HEK293 (cell line): ENCODE data around the gene PRELID3B.
A peak's percentile ranks its signal among the peaks of the same experiment; 100 is the strongest.

ENCODE experiments used
- CTCF ChIA-PET: fragments of 350-600 bp; formaldehyde crosslinking; extraction: SDS; loops from one replicate; lab custom pipeline; 2021; ENCODE audit warnings: antibody characterized with exemption; lab: Yijun Ruan, JAX
- POLR2A ChIA-PET: fragments of 300-600 bp; formaldehyde crosslinking; extraction: SDS; loops from one replicate; lab custom pipeline; 2020; ENCODE audit warnings: antibody characterized with exemption, inconsistent platforms; lab: Yijun Ruan, JAX
- H3K27ac ChIP-seq: fragments of 200-500 bp; sonication (Bioruptor generic); 2 replicates; pipeline ENCODE4 v1.5.1; 2014; ENCODE audit warnings: low read depth, low read length, control low read depth, inconsistent platforms; ENCODE audit errors: extremely low read depth
- H3K36me3 ChIP-seq, 2 experiments: fragments of 200-500 bp in 1 of 2; sonication (Bioruptor generic) in 1 of 2; 1 replicate in 1 of 2; 2 replicates in 1 of 2; pipeline ENCODE4 v1.5.1; 2014 to 2017; ENCODE audit warnings: inconsistent platforms in 2 of 2, low read length in 2 of 2; ENCODE audit not compliant: control insufficient read depth in 2 of 2, insufficient read depth in 1 of 2
- H3K4me1 ChIP-seq: fragments of 200-500 bp; sonication (Bioruptor generic); 2 replicates; pipeline ENCODE4 v1.5.1; 2014; ENCODE audit warnings: mild to moderate bottlenecking, low read length, inconsistent platforms; ENCODE audit not compliant: control insufficient read depth, insufficient read depth
- H3K4me3 ChIP-seq: 2 replicates; pipeline ENCODE4 v1.5.1; 2011; ENCODE audit warnings: low read depth, mild to moderate bottlenecking, control low read depth, low read length, moderate library complexity
- H3K9me3 ChIP-seq: fragments of 200-500 bp; sonication (Bioruptor generic); 2 replicates; pipeline ENCODE4 v1.5.1; 2014; ENCODE audit warnings: low read depth, low read length, inconsistent platforms; ENCODE audit not compliant: control insufficient read depth, insufficient read depth
- ATF2 ChIP-seq: fragments of 450-650 bp; formaldehyde crosslinking; IDR thresholded peaks from 2 replicates; pipeline ENCODE4 v1.5.1; 2016; ENCODE audit warnings: missing biosample characterization, missing genetic modification characterization, low read depth
- GLI4 ChIP-seq: fragments of 450-650 bp; formaldehyde crosslinking; IDR thresholded peaks from 2 replicates; pipeline ENCODE4 v1.5.1; 2016; ENCODE audit warnings: missing biosample characterization, missing genetic modification characterization
- GLIS1 ChIP-seq: fragments of 450-650 bp; formaldehyde crosslinking; IDR thresholded peaks from 2 replicates; pipeline ENCODE4 v1.5.1; 2016; ENCODE audit warnings: missing biosample characterization, missing genetic modification characterization
- HIC1 ChIP-seq: fragments of 450-650 bp; formaldehyde crosslinking; IDR thresholded peaks from 2 replicates; pipeline ENCODE4 v1.5.1; 2016; ENCODE audit warnings: missing biosample characterization, missing genetic modification characterization
- IKZF3 ChIP-seq: fragments of 450-650 bp; IDR thresholded peaks from 2 replicates; pipeline ENCODE4 v1.5.0; 2018; ENCODE audit warnings: missing biosample characterization, mild to moderate bottlenecking, missing genetic modification characterization, moderate library complexity
- KLF10 ChIP-seq: fragments of 450-650 bp; IDR thresholded peaks from 2 replicates; pipeline ENCODE4 v1.5.1; 2018; ENCODE audit warnings: missing biosample characterization, mild to moderate bottlenecking, missing genetic modification characterization
- PRDM1 ChIP-seq: fragments of 450-650 bp; formaldehyde crosslinking; IDR thresholded peaks from 2 replicates; pipeline ENCODE4; 2016; ENCODE audit warnings: missing biosample characterization, missing genetic modification characterization
- PRDM10 ChIP-seq: fragments of 450-650 bp; formaldehyde crosslinking; IDR thresholded peaks from 2 replicates; pipeline ENCODE4 v1.5.1; 2016; ENCODE audit warnings: missing biosample characterization, missing genetic modification characterization
- PRDM6 ChIP-seq: fragments of 450-650 bp; formaldehyde crosslinking; IDR thresholded peaks from 2 replicates; pipeline ENCODE4 v1.5.1; 2017; ENCODE audit warnings: missing biosample characterization, missing genetic modification characterization
- ZBTB21 ChIP-seq: fragments of 450-650 bp; formaldehyde crosslinking; IDR thresholded peaks from 2 replicates; pipeline ENCODE4 v1.5.1; 2017; ENCODE audit warnings: missing biosample characterization, missing genetic modification characterization
- ZNF280D ChIP-seq: fragments of 450-650 bp; formaldehyde crosslinking; IDR thresholded peaks from 2 replicates; pipeline ENCODE4 v1.5.1; 2016; ENCODE audit warnings: missing biosample characterization, missing genetic modification characterization
- ZNF529 ChIP-seq: fragments of 450-650 bp; formaldehyde crosslinking; IDR thresholded peaks from 2 replicates; pipeline ENCODE4 v1.5.1; 2017; ENCODE audit warnings: missing genetic modification characterization, missing biosample characterization; ENCODE audit not compliant: insufficient replicate concordance
- ZNF585B ChIP-seq: fragments of 450-650 bp; formaldehyde crosslinking; IDR thresholded peaks from 2 replicates; pipeline ENCODE4 v1.5.1; 2016; ENCODE audit warnings: missing biosample characterization, missing genetic modification characterization
- ZNF664 ChIP-seq: fragments of 450-650 bp; formaldehyde crosslinking; IDR thresholded peaks from 2 replicates; pipeline ENCODE4 v1.5.1; 2016; ENCODE audit warnings: missing biosample characterization, missing genetic modification characterization
- ZNF768 ChIP-seq: fragments of 450-650 bp; formaldehyde crosslinking; IDR thresholded peaks from 2 replicates; pipeline ENCODE4 v1.5.1; 2018; ENCODE audit warnings: missing biosample characterization, mild to moderate bottlenecking, missing genetic modification characterization
- TF ChIP-seq, protein P1 (sequence below): fragments of 450-650 bp; formaldehyde crosslinking; IDR thresholded peaks from 2 replicates; pipeline ENCODE4; 2016; ENCODE audit warnings: missing biosample characterization, missing genetic modification characterization
- TF ChIP-seq, protein P2 (sequence below): fragments of 450-650 bp; formaldehyde crosslinking; IDR thresholded peaks from 2 replicates; pipeline ENCODE4 v1.5.1; 2016; ENCODE audit warnings: missing biosample characterization, missing genetic modification characterization
- TF ChIP-seq, protein P3 (sequence below): fragments of 450-650 bp; formaldehyde crosslinking; IDR thresholded peaks from 2 replicates; pipeline ENCODE4 v1.5.1; 2016; ENCODE audit warnings: missing biosample characterization, missing genetic modification characterization

PRELID3B gene

GRCh38 chr20:59082981-59083380 is 40.4 kb upstream of the PRELID3B start (continued):
- TF ChIP-seq, protein P1, sequence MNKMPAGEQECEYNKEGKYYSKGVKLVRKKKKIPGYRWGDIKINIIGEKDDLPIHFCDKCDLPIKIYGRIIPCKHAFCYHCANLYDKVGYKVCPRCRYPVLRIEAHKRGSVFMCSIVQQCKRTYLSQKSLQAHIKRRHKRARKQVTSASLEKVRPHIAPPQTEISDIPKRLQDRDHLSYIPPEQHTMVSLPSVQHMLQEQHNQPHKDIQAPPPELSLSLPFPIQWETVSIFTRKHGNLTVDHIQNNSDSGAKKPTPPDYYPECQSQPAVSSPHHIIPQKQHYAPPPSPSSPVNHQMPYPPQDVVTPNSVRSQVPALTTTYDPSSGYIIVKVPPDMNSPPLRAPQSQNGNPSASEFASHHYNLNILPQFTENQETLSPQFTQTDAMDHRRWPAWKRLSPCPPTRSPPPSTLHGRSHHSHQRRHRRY, result no peak
- no peak for TF ChIP-seq GLIS1 (tag by site-specific recombination)
- no peak for TF ChIP-seq GLI4
- no peak for TF ChIP-seq PRDM1 (tag by site-specific recombination)
- TF ChIP-seq, protein P2, sequence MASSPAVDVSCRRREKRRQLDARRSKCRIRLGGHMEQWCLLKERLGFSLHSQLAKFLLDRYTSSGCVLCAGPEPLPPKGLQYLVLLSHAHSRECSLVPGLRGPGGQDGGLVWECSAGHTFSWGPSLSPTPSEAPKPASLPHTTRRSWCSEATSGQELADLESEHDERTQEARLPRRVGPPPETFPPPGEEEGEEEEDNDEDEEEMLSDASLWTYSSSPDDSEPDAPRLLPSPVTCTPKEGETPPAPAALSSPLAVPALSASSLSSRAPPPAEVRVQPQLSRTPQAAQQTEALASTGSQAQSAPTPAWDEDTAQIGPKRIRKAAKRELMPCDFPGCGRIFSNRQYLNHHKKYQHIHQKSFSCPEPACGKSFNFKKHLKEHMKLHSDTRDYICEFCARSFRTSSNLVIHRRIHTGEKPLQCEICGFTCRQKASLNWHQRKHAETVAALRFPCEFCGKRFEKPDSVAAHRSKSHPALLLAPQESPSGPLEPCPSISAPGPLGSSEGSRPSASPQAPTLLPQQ (tag by site-specific recombination), result no peak
- no peak for TF ChIP-seq ZNF529

DNA sequence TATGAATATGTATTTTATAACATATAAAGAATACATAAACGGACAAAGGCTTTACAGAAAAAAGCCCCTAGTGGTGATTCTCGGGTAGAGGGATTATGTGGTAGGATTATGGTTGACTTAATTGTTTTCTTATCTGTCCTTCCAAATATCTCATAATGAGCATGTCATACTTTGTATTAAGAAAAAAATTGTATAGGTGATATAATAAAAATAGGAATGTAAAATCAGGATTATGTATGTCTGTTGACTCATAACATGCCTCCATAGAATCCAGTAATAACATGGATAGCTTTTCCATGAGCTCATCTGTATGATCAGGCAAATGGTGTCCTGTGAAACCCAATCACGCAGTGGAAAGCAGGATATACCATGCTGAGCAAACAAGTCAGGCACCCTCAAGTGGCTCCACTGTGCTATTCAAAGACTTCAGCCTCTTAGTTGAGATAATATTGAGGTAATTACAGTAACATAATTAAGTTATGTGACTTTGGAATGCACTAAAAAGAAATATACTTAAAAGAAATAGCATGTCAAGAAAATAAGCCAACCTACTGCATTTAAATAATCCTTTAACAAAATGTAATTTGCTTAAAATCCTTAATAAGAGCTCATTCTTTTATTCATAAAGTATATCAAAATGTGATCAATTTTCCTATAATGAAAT is 39.6 kb upstream of the PRELID3B start:
- no peak overlapping the region for H3K4me3 ChIP-seq
- no peaks in the 10 kb centered on the region for H3K9me3 ChIP-seq
- no peaks in the 10 kb centered on the region for H3K36me3 ChIP-seq
- ChIA-PET POLR2A (interaction anchor here (1.0 to 2.4 kb wide), 3 partner anchors 18 to 50 kb away, joined by 4 to 7 read pairs (median 7); partner anchors contain the start of genes ATP5F1E and PRELID3B), CTCF (interaction anchor here (0.7 to 1.2 kb wide), 9 partner anchors 11 to 373 kb away, joined by 3 to 7 read pairs (median 3); no protein-coding TSS in a partner anchor)
- H3K4me1 ChIP-seq, result no peaks in the 10 kb centered on the region
- H3K27ac ChIP-seq, result no peak overlapping the region
- TF ChIP-seq PRDM10 (tag by site-specific recombination) (peak; percentile 44), IKZF3 (tag by site-specific recombination) (0 out of 2 replicates have a peak, but pooled peaks have one; percentile 27), KLF10 (tag by site-specific recombination) (0 out of 2 replicates have a peak, but pooled peaks have one; percentile 26), PRDM6 (peak; percentile 51), ZBTB21 (tag by site-specific recombination) (peak; percentile 58; the same call in 1 of the 2 replicates), ZNF585B (no peak), ZNF768 (tag by site-specific recombination) (no peak), ZNF280D (tag by site-specific recombination) (no peak), ZNF664 (tag by site-specific recombination) (peak; percentile 96), ATF2 (tag by site-specific recombination) (peak; percentile 42; the same call in 1 of the 2 replicates), HIC1 (tag by site-specific recombination) (peak; percentile 62; the same call in 1 of the 2 replicates)
- TF ChIP-seq, protein P3, sequence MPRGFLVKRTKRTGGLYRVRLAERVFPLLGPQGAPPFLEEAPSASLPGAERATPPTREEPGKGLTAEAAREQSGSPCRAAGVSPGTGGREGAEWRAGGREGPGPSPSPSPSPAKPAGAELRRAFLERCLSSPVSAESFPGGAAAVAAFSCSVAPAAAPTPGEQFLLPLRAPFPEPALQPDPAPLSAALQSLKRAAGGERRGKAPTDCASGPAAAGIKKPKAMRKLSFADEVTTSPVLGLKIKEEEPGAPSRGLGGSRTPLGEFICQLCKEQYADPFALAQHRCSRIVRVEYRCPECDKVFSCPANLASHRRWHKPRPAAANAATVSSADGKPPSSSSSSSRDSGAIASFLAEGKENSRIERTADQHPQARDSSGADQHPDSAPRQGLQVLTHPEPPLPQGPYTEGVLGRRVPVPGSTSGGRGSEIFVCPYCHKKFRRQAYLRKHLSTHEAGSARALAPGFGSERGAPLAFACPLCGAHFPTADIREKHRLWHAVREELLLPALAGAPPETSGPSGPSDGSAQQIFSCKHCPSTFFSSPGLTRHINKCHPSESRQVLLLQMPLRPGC (tag by site-specific recombination), result peak; percentile 74
